SK-N-MC (cell line): ENCODE measurements around the gene NFATC3.

Experiments
- EZH2 ChIP-seq: fragments of 200-600 bp; sonication (generic); IDR thresholded peaks from one replicate; pipeline ENCODE4 v1.6.1; 2017; ENCODE audit warnings: antibody characterized with exemption
- POLR2AphosphoS5 ChIP-seq: IDR thresholded peaks from 2 replicates; pipeline ENCODE4 v1.6.1; 2012; ENCODE audit warnings: mild to moderate bottlenecking, low read depth, low read length, borderline replicate concordance

DNA sequence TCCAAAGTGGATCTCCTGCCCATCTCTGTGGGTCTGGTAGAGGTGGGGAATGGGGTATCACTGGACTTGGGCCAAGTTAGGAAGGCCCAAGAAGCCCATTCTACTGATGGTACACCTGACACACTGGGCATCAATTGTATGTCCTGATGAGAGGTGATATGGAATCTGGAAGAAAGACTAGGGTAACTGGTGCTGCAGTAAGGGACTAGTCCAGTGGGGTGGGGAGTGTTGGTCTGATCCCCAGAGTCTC lies 5.9 kb upstream of the NFATC3 start:
- TF ChIP-seq EZH2 (no peak), POLR2AphosphoS5 (no peak)
